HepG2 (cell line): ENCODE data around the gene SMAD7. TPM values are rescaled to one million over a fixed set of nuclear protein-coding genes. Genes with fewer than 3 reads are reported as not detected.

Experiments
- CBX2 ChIP-seq, 2 experiments: fragments of 200-600 bp in 1 of 2; sonication (generic); formaldehyde crosslinking in 1 of 2; IDR thresholded peaks; 2 replicates each; pipeline versions ENCODE4 v1.7.0 to v1.8.1; 2018 to 2022; ENCODE audit warnings: low read depth in 2 of 2, low read length in 1 of 2, mild to moderate bottlenecking in 1 of 2, missing genetic modification reagents in 1 of 2
- CSRNP2 ChIP-seq: sonication (generic); formaldehyde crosslinking; conservative IDR thresholded peaks from 2 replicates; pipeline ENCODE4 v1.8.0; 2022; ENCODE audit warnings: low read depth, missing genetic modification reagents
- JUND ChIP-seq: sonication (generic); formaldehyde crosslinking; IDR thresholded peaks from 2 replicates; pipeline ENCODE4 v1.8.0; 2022; ENCODE audit warnings: mild to moderate bottlenecking, missing genetic modification reagents
- MAFK ChIP-seq, 2 experiments: IDR thresholded peaks in 1 of 2; conservative IDR thresholded peaks in 1 of 2; 2 replicates each; pipeline ENCODE4 v1.6.1; 2011; ENCODE audit warnings: improper control_type of control experiment in 2 of 2, low read length in 2 of 2
- MEF2D ChIP-seq: sonication (generic); formaldehyde crosslinking; IDR thresholded peaks from 2 replicates; pipeline ENCODE4 v1.5.1; 2020; ENCODE audit warnings: mild to moderate bottlenecking, missing genetic modification reagents
- MIER2 ChIP-seq: IDR thresholded peaks from 2 replicates; pipeline ENCODE4 v1.6.1; 2016; ENCODE audit warnings: missing biosample characterization, missing genetic modification reagents
- RAD21 ChIP-seq: fragments of 450-650 bp; formaldehyde crosslinking; IDR thresholded peaks from 2 replicates; pipeline ENCODE4 v1.5.0; 2020; ENCODE audit warnings: mild to moderate bottlenecking
- TEAD3 ChIP-seq: optimal IDR thresholded peaks from 2 replicates; pipeline ENCODE3; 2016; ENCODE audit warnings: borderline replicate concordance
- UBTF ChIP-seq: sonication (generic); formaldehyde crosslinking; IDR thresholded peaks from 2 replicates; pipeline ENCODE4 v1.4.0; 2020; ENCODE audit warnings: mild to moderate bottlenecking, missing genetic modification reagents
- ZFX ChIP-seq: sonication (generic); formaldehyde crosslinking; IDR thresholded peaks from 2 replicates; pipeline ENCODE4 v1.4.0; 2020; ENCODE audit warnings: mild to moderate bottlenecking, low read depth, missing genetic modification reagents, moderate library complexity
- ZNF17 ChIP-seq: sonication (generic); formaldehyde crosslinking; IDR thresholded peaks from 2 replicates; pipeline ENCODE4 v1.5.0; 2020; ENCODE audit warnings: mild to moderate bottlenecking, missing genetic modification reagents
- ZNF326 ChIP-seq: sonication (generic); formaldehyde crosslinking; IDR thresholded peaks from 2 replicates; pipeline ENCODE4 v1.4.0; 2020; ENCODE audit warnings: missing genetic modification reagents, borderline replicate concordance
- ZNF7 ChIP-seq: IDR thresholded peaks from 2 replicates; pipeline ENCODE4 v1.6.1; 2016; ENCODE audit warnings: missing biosample characterization, missing genetic modification reagents
- polyA plus RNA-seq, 8 experiments: library from polyadenylated mRNA; depleted of rRNA in 3 of 8; stranded (reverse) in 7 of 8; unstranded in 1 of 8; fragments of >200 nt; fragmentation: Illumina TruSeq in 4 of 8; extraction: Trizol in 4 of 8; gene quantifications; 2 replicates each; pipeline versions ENCODE4 v1.2.1 to v1.2.3, GENCODE V29; 2011 to 2016; ENCODE audit warnings: low read depth in 4 of 8, missing spikeins in 1 of 8, mixed read lengths in 1 of 8; ENCODE audit not compliant: insufficient read depth in 1 of 8
- total RNA-seq, 5 experiments: library from RNA; depleted of rRNA; stranded (reverse); fragments of >200 nt; fragmentation: Illumina TruSeq; extraction: Trizol; gene quantifications; 2 replicates each; pipeline ENCODE4 v1.2.3, GENCODE V29; 2016; ENCODE audit warnings: low read depth in 1 of 5
- TF ChIP-seq, protein P1 (sequence below): IDR thresholded peaks from 2 replicates; pipeline ENCODE4 v1.4.0; 2020; ENCODE audit warnings: mild to moderate bottlenecking, missing genetic modification reagents
- TF ChIP-seq, protein P2 (sequence below): sonication (generic); formaldehyde crosslinking; IDR thresholded peaks from 2 replicates; pipeline ENCODE4 v1.4.0; 2020; ENCODE audit warnings: mild to moderate bottlenecking, missing genetic modification reagents

SMAD7 gene
- total and polyA plus RNA-seq, 2 of the 13 experiments (the other 11 are each of a cell fraction or from before 2014, with no cell fraction given): 17.4 to 24.7 TPM

DNA sequence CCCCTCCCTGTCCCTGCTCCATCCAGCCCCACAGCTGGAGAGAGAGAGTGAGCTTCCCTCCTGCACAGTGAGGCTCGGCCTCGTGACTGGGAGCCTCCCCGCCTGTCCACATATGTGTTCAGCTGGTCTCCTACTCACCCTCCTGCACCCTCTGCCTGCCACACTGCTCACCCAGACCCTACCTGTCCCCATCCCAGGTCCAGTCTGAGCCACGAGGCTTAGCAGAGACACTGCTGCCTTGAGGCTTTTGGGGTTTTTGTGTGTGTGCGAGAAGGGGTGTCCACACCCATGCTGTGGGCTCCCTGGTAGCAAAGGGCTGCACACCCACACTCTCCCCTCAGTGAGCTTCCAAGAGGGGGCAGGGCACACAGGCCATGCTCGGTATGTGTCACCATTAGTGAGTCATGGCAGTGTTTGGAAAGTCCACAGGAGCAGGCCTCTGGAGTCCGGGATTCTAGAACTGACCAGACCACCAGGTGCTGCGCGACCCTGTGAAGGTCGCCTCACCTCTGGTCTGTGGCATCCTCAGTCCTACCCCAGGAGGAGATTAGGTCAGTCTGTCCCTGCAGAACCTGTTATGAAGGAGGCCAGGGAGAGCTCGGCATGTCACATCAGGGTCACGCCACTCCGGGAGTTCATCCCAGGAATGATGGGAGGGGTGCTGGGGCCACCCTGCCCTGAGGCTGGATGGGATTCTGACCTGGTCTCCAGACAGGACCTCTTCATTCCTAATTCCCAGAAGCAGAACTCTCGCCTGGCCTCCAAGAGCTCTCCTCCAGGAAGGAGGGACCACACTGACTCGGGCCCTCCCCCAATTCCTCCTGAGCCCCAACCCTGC, 39.9 kb upstream of the SMAD7 start (continued):
- TF ChIP-seq, protein P1, sequence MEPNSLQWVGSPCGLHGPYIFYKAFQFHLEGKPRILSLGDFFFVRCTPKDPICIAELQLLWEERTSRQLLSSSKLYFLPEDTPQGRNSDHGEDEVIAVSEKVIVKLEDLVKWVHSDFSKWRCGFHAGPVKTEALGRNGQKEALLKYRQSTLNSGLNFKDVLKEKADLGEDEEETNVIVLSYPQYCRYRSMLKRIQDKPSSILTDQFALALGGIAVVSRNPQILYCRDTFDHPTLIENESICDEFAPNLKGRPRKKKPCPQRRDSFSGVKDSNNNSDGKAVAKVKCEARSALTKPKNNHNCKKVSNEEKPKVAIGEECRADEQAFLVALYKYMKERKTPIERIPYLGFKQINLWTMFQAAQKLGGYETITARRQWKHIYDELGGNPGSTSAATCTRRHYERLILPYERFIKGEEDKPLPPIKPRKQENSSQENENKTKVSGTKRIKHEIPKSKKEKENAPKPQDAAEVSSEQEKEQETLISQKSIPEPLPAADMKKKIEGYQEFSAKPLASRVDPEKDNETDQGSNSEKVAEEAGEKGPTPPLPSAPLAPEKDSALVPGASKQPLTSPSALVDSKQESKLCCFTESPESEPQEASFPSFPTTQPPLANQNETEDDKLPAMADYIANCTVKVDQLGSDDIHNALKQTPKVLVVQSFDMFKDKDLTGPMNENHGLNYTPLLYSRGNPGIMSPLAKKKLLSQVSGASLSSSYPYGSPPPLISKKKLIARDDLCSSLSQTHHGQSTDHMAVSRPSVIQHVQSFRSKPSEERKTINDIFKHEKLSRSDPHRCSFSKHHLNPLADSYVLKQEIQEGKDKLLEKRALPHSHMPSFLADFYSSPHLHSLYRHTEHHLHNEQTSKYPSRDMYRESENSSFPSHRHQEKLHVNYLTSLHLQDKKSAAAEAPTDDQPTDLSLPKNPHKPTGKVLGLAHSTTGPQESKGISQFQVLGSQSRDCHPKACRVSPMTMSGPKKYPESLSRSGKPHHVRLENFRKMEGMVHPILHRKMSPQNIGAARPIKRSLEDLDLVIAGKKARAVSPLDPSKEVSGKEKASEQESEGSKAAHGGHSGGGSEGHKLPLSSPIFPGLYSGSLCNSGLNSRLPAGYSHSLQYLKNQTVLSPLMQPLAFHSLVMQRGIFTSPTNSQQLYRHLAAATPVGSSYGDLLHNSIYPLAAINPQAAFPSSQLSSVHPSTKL: 0 out of 2 replicates have a peak, but pooled peaks have one; percentile 28
- TF ChIP-seq MAFK (conservative IDR thresholded peaks at IDR 0.05 in 1 of 2, IDR thresholded peaks at IDR 0.05 in 1 of 2; ENCODE audit: low read length in 2 of 2) (no peak), ZNF7 (CRISPR knock-in tag) (peak; percentile 76; the same call in 1 of the 2 replicates), ZFX (CRISPR knock-in tag) (peak; percentile 73), TEAD3 (peak; percentile 92), RAD21 (0 out of 2 replicates have a peak, but pooled peaks have one; percentile 12), CSRNP2 (no peak), ZNF326 (CRISPR knock-in tag) (no peak), MEF2D (peak; percentile 26; the same call in 1 of the 2 replicates), UBTF (peak; percentile 30; the same call in 1 of the 2 replicates), JUND (CRISPR knock-in tag) (peak; percentile 81), CBX2 (IDR thresholded peaks at IDR 0.05; ENCODE audit: low read depth, low read length) (no peak), CBX2 (CRISPR knock-in tag; IDR thresholded peaks at IDR 0.05; ENCODE audit: low read depth) (peak; percentile 56; the same call in 1 of the 2 replicates), MIER2 (peak; percentile 21; the same call in 1 of the 2 replicates), ZNF17 (CRISPR knock-in tag) (no peak)
- TF ChIP-seq, protein P2, sequence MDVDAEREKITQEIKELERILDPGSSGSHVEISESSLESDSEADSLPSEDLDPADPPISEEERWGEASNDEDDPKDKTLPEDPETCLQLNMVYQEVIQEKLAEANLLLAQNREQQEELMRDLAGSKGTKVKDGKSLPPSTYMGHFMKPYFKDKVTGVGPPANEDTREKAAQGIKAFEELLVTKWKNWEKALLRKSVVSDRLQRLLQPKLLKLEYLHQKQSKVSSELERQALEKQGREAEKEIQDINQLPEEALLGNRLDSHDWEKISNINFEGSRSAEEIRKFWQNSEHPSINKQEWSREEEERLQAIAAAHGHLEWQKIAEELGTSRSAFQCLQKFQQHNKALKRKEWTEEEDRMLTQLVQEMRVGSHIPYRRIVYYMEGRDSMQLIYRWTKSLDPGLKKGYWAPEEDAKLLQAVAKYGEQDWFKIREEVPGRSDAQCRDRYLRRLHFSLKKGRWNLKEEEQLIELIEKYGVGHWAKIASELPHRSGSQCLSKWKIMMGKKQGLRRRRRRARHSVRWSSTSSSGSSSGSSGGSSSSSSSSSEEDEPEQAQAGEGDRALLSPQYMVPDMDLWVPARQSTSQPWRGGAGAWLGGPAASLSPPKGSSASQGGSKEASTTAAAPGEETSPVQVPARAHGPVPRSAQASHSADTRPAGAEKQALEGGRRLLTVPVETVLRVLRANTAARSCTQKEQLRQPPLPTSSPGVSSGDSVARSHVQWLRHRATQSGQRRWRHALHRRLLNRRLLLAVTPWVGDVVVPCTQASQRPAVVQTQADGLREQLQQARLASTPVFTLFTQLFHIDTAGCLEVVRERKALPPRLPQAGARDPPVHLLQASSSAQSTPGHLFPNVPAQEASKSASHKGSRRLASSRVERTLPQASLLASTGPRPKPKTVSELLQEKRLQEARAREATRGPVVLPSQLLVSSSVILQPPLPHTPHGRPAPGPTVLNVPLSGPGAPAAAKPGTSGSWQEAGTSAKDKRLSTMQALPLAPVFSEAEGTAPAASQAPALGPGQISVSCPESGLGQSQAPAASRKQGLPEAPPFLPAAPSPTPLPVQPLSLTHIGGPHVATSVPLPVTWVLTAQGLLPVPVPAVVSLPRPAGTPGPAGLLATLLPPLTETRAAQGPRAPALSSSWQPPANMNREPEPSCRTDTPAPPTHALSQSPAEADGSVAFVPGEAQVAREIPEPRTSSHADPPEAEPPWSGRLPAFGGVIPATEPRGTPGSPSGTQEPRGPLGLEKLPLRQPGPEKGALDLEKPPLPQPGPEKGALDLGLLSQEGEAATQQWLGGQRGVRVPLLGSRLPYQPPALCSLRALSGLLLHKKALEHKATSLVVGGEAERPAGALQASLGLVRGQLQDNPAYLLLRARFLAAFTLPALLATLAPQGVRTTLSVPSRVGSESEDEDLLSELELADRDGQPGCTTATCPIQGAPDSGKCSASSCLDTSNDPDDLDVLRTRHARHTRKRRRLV (CRISPR knock-in tag): no peak
